AG10803 (cell line): ENCODE results near the gene MAPK12.
"Not testable (repeated sequence)": the region's sequence is repeated elsewhere in the genome, so short reads cannot be mapped to it uniquely, and the experiment has no call there.

Source experiments
- DNase-seq: peaks from one replicate; pipeline ENCODE4 v3.0.0; 2010; ENCODE audit warnings: low read depth
- H3K4me3 ChIP-seq: 2 replicates; pipeline ENCODE4 v1.5.1; 2011; ENCODE audit warnings: mild to moderate bottlenecking, low read length, control low read depth
- TF ChIP-seq, protein P1 (sequence below): conservative IDR thresholded peaks from 2 replicates; pipeline ENCODE4 v1.5.1; 2011; ENCODE audit warnings: mild to moderate bottlenecking, low read length, control low read depth, inconsistent platforms

The MAPK12 gene

DNA sequence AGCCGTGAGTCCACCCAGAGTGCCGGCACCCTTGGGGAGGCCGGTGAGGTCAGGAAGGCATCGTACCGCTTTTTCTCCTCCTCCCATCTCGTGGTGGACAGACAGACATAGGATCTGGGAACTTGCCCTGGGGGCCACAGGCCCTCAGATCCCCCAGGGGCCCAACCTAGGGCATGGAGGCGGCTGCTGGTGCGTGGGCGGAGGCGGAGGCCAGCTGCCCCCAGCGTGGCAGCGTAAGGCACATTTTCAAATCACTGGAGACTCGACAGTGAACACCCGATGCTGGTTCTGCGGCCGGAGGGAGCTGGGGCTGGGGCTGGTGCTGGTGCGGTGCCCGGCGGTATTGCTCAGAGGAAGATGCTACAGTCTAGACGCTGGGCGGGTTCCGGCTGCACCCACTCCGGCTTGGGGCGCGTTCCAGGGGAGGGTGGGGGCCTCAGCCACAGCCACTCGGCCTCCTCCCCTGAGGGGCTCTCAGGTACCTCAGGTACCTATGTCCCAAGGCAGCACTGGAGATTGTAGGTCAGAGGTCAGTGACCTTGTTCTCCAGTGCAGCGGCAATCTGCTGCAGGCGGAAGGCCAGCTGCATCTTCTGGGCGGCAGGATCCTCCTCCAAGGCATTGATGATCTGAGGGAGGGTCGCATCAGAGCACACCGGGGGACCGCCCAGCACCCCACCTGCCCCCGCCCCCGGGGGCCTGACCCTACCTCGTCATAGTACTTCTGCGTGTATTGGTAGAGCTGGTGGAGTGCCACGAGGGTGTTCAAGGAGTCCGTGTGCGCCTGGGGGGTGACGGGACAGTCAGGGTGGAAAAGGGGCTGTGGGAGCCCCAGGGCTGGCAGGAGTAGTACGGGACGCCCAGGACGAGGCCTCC, 13.9 kb upstream of the MAPK12 start:
- no peak for DNase-seq
- H3K4me3 ChIP-seq = no peak overlapping the region
- TF ChIP-seq, protein P1, sequence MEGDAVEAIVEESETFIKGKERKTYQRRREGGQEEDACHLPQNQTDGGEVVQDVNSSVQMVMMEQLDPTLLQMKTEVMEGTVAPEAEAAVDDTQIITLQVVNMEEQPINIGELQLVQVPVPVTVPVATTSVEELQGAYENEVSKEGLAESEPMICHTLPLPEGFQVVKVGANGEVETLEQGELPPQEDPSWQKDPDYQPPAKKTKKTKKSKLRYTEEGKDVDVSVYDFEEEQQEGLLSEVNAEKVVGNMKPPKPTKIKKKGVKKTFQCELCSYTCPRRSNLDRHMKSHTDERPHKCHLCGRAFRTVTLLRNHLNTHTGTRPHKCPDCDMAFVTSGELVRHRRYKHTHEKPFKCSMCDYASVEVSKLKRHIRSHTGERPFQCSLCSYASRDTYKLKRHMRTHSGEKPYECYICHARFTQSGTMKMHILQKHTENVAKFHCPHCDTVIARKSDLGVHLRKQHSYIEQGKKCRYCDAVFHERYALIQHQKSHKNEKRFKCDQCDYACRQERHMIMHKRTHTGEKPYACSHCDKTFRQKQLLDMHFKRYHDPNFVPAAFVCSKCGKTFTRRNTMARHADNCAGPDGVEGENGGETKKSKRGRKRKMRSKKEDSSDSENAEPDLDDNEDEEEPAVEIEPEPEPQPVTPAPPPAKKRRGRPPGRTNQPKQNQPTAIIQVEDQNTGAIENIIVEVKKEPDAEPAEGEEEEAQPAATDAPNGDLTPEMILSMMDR = no peak

- H3K4me3 ChIP-seq = no peak overlapping the region
- no peak for DNase-seq
- TF ChIP-seq, protein P1 = no peak
Observed at GRCh38 chr22:50274771-50275170, 13.3 kb upstream of the MAPK12 start.

- TF ChIP-seq, protein P1 = peak; percentile 46
- peak; percentile 63 for DNase-seq
- no peak overlapping the region for H3K4me3 ChIP-seq
Observed at GRCh38 chr22:50274311-50274710, 12.8 kb upstream of the MAPK12 start.

- H3K4me3 ChIP-seq, DNase-seq: not testable (repeated sequence)
Observed at GRCh38 chr22:50273781-50274180, 12.3 kb upstream of the MAPK12 start.

DNA sequence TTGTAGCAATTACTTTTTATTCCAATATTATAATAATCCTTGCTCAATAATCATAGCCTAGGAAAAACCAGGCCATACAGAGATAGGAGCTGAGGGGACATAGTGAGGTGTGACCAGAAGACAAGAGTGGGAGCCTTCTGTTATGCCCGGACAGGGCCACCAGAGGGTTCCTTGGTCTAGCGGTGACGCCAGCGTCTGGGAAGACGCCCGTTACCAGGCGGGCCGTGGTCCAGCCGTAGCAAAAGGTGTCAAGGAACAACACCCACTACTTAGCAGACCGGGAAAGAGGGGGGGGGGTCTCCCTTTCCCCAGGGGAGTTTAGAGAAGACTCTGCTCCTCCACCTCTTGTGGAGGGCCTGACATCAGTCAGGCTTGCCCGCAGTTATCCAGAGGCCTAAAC, 11.9 kb upstream of the MAPK12 start:
- TF ChIP-seq, protein P1 = peak; percentile 15; the same call in 1 of the 2 replicates
- DNase-seq, H3K4me3 ChIP-seq: not testable (repeated sequence)

GRCh38 chr22:50272044-50272802, 10.7 kb upstream of the MAPK12 start:
- peak; percentile 29 for DNase-seq
- H3K4me3 ChIP-seq = no peak overlapping the region
- TF ChIP-seq, protein P1 = no peak

DNA sequence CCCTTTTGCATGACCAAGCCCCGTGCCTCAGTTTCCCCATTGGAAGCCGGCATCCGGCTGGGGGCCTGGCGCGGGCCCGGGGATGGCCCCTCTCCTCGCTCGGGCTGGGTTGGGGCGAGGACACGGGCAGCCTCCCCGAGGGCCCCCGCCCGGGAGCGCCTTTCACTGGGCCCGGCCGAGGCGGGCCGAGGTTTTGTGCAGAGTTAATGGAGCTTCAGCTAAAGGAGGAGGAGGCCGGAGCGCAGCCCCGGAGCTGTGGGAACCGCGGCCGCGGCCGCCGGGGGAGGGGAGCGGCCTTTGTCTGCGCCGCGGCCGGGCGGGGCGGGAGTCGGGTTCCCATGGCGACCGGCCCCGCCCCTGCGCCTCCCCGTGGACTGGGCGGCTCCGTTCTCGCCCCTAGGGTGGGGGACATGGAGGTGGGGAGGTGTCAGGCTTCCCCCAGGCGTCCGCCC, 10.1 kb upstream of the MAPK12 start:
- peak; percentile 54 for DNase-seq
- peak overlapping the region; percentile 62 for H3K4me3 ChIP-seq
- TF ChIP-seq, protein P1 = no peak; the same call in 1 of the 2 replicates
